Transverse colon (tissue), 4 donors: ENCODE data around the gene ZNF212. TPM values are rescaled to one million over a fixed set of nuclear protein-coding genes. Genes with fewer than 3 reads are reported as not detected.

ENCODE experiments used
- DNase-seq: peaks from one replicate; pipeline ENCODE4 v3.0.0-alpha.2; 2019
- H3K27ac ChIP-seq, 4 donors: fragments of 200-600 bp; sonication (generic); 2 replicates each; pipeline ENCODE4 v1.5.1; 2016 to 2018; ENCODE audit warnings: inconsistent platforms in 4 of 4
- H3K27me3 ChIP-seq: fragments of 200-600 bp; sonication (generic); 2 replicates; pipeline ENCODE4 v1.5.1; 2017; ENCODE audit warnings: inconsistent platforms
- H3K36me3 ChIP-seq, 4 donors: fragments of 200-600 bp; sonication (generic); 2 replicates each; pipeline ENCODE4 v1.5.1; 2017 to 2019; ENCODE audit warnings: inconsistent platforms in 4 of 4
- H3K4me1 ChIP-seq, 4 donors: fragments of 200-600 bp; sonication (generic); 2 replicates each; pipeline ENCODE4 v1.5.1; 2017 to 2020; ENCODE audit warnings: inconsistent platforms in 4 of 4
- H3K4me3 ChIP-seq, 4 donors: fragments of 200-600 bp; sonication (generic); 1 replicate in 1 of 4; 2 replicates in 3 of 4; pipeline versions ENCODE4 v1.5.1 to v1.6.1; 2017 to 2019; ENCODE audit warnings: inconsistent platforms in 4 of 4
- H3K9me3 ChIP-seq, 2 donors: fragments of 200-600 bp; sonication (generic); 2 replicates each; pipeline ENCODE4 v1.5.1; 2017 to 2019; ENCODE audit warnings: inconsistent platforms in 2 of 2
- CTCF ChIP-seq, 5 experiments: fragments of 200-600 bp in 3 of 5; fragments of 450-650 bp in 2 of 5; sonication (generic) in 3 of 5; IDR thresholded peaks; 1 replicate in 2 of 5; 2 replicates in 3 of 5; pipeline ENCODE4 v1.5.1; 2016 to 2017; ENCODE audit warnings: antibody characterized with exemption in 5 of 5, inconsistent platforms in 3 of 5, mild to moderate bottlenecking in 2 of 5, moderate library complexity in 1 of 5
- EP300 ChIP-seq: sonication (generic); formaldehyde crosslinking; IDR thresholded peaks from one replicate; pipeline ENCODE4 v1.6.1; 2017; ENCODE audit warnings: antibody characterized with exemption, low read depth
- POLR2A ChIP-seq: fragments of 450-650 bp; IDR thresholded peaks from one replicate; pipeline ENCODE4 v1.6.1; 2016; ENCODE audit warnings: antibody characterized with exemption, mild to moderate bottlenecking, moderate library complexity
- POLR2AphosphoS5 ChIP-seq, 3 donors: sonication (generic); formaldehyde crosslinking; IDR thresholded peaks; one replicate each; pipeline ENCODE4 v1.6.1; 2016; ENCODE audit warnings: antibody characterized with exemption in 3 of 3
- WGBS, 2 donors: methylation state at CpG; one replicate each; pipeline ENCODE4 v1.1.5; 2018; ENCODE audit warnings: low coverage in 1 of 2; 5-methylcytosine and 5-hydroxymethylcytosine counted together
- in situ Hi-C, 4 donors: fragments of 200-750 bp; cut with MboI; loops; one replicate each; pipeline versions ENCODE4 v1.15.0 to v1.15.1; 2017; ENCODE audit warnings: low sequenced_read_pairs in 3 of 4, low pct_ligation_motif_present in 1 of 4, low pct_unique_long_range_greater_than_20kb in 1 of 4
- intact Hi-C: fragments of 100-400 bp; cut with DNase I; formaldehyde crosslinking; loops from one replicate; pipeline ENCODE4 v1.15.1; 2023; ENCODE audit warnings: low total_unique reads
- total RNA-seq, 4 donors: library from RNA; depleted of rRNA; stranded (reverse); fragments of >200 nt; gene quantifications; one replicate each; pipeline ENCODE4 v1.1.0, GENCODE V29; 2016

Gene ZNF212
- total RNA-seq, 4 donors from 2014 or later = 2.4 to 22.1 (median 9.5) TPM

- 90 to 92% methylated on average over 5 to 7 of the region's 7 CpGs for WGBS, 2 donors
- DNase-seq = no peak
- H3K9me3 ChIP-seq = no peaks in the 10 kb centered on the region
- intact Hi-C loops = no loop called here
- TF ChIP-seq EP300 = no peak
- no peak for TF ChIP-seq POLR2A
- no peak for TF ChIP-seq CTCF (IDR thresholded peaks at IDR 0.05)
- TF ChIP-seq POLR2AphosphoS5 (IDR thresholded peaks at IDR 0.05) = no peak
- peaks cover 8 to 27% (median 12%) of the 10 kb centered on the region in 4 donors for H3K4me1 ChIP-seq
- no peak overlapping the region for H3K4me3 ChIP-seq
- no peaks in the 10 kb centered on the region for H3K27me3 ChIP-seq
- H3K27ac ChIP-seq = no peak overlapping the region
- in situ Hi-C loops = no loop called here
- H3K36me3 ChIP-seq = no peaks in the 10 kb centered on the region
Measured at GRCh38 chr7:149237502-149237901, 1.9 kb upstream of the ZNF212 start.

DNA sequence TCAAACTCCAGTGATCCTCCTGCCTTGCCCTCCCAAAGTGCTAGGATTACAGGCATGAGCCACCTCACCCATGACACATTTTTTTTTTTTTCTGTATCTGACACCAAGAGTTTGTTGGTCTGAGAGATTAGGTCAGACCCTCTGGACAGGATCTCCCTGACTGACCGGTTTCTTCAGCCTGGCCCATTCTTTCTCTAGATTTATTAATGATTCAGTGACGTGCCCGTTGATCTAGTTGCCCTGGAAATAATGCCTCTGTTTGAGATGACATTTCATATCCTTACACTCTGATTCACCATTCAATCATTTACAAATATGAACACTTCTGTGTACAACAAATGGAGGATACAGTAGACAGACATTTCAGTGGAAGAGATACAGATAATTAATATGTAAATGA lies 1.4 kb upstream of the ZNF212 start:
- no peak for DNase-seq
- Histone ChIP-seq H3K4me3 (no peak overlapping the region), H3K36me3 (no peaks in the 10 kb centered on the region), H3K4me1 (peaks cover 8 to 27% (median 12%) of the 10 kb centered on the region in 4 donors), H3K9me3 (no peaks in the 10 kb centered on the region), H3K27me3 (no peaks in the 10 kb centered on the region), H3K27ac (no peak overlapping the region)
- intact Hi-C loops = no loop called here
- in situ Hi-C loops = no loop called here
- TF ChIP-seq CTCF (IDR thresholded peaks at IDR 0.05) (no peak), POLR2A (no peak), EP300 (no peak), POLR2AphosphoS5 (IDR thresholded peaks at IDR 0.05) (no peak)
- WGBS, 2 donors = 80 to 90% methylated on average over 2 to 3 of the region's 3 CpGs

GRCh38 chr7:149240637-149241036 lies 1.2 kb downstream of the ZNF212 start:
- peaks cover 8 to 30% (median 12%) of the 10 kb centered on the region in 4 donors for H3K4me1 ChIP-seq
- no peak for TF ChIP-seq EP300
- no peak for TF ChIP-seq POLR2A
- no peak for TF ChIP-seq CTCF (IDR thresholded peaks at IDR 0.05)
- TF ChIP-seq POLR2AphosphoS5 (IDR thresholded peaks at IDR 0.05) = no peak
- DNase-seq = no peak
- WGBS, 2 donors = 72 to 80% methylated on average over 5 of the region's 5 CpGs
- no peaks in the 10 kb centered on the region for H3K9me3 ChIP-seq
- H3K4me3 ChIP-seq = peak overlapping the region in 3 of 4 donors; percentile 73 to 98 (median 96)
- intact Hi-C loops (no loop called here), in situ Hi-C loops (no loop called here)
- H3K36me3 ChIP-seq = no peaks in the 10 kb centered on the region
- H3K27me3 ChIP-seq = no peaks in the 10 kb centered on the region
- H3K27ac ChIP-seq = peak overlapping the region in 1 of 4 donors; percentile 82

GRCh38 chr7:149241696-149242095 lies 2.2 kb downstream of the ZNF212 start:
- WGBS, 2 donors = 80 to 88% methylated on average over 1 to 5 of the region's 5 CpGs
- Histone ChIP-seq H3K4me1 (peaks cover 8 to 35% (median 12%) of the 10 kb centered on the region in 4 donors), H3K36me3 (no peaks in the 10 kb centered on the region), H3K27ac (no peak overlapping the region), H3K9me3 (no peaks in the 10 kb centered on the region), H3K27me3 (no peaks in the 10 kb centered on the region), H3K4me3 (no peak overlapping the region)
- no peak for DNase-seq
- intact Hi-C loops = no loop called here
- in situ Hi-C loops = no loop called here
- no peak for TF ChIP-seq EP300

- TF ChIP-seq POLR2AphosphoS5 (IDR thresholded peaks at IDR 0.05) (no peak), CTCF (IDR thresholded peaks at IDR 0.05) (no peak), EP300 (no peak), POLR2A (no peak)
- 54 to 60% methylated on average over 3 to 5 of the region's 5 CpGs for WGBS, 2 donors
- no peak for DNase-seq
- in situ Hi-C loops (no loop called here), intact Hi-C loops (no loop called here)
- no peak overlapping the region for H3K4me3 ChIP-seq
- no peaks in the 10 kb centered on the region for H3K27me3 ChIP-seq
- H3K4me1 ChIP-seq = peaks cover 8 to 25% (median 8%) of the 10 kb centered on the region in 4 donors
- H3K9me3 ChIP-seq = no peaks in the 10 kb centered on the region
- H3K27ac ChIP-seq = no peak overlapping the region
- H3K36me3 ChIP-seq = peaks cover 0 to 4% (median 0%) of the 10 kb centered on the region in 4 donors
Measured at GRCh38 chr7:149245244-149245643, 5.8 kb downstream of the ZNF212 start.
